GM21360 (cell line): ENCODE measurements around the gene PDE6A.

Experiments used
- ATAC-seq: cut with Tn5 transposase; IDR thresholded peaks from one replicate; pipeline ENCODE4 v1.9.1; 2021; ENCODE audit warnings: mild to moderate bottlenecking, moderate library complexity; ENCODE audit not compliant: unreplicated experiment

The PDE6A gene

DNA sequence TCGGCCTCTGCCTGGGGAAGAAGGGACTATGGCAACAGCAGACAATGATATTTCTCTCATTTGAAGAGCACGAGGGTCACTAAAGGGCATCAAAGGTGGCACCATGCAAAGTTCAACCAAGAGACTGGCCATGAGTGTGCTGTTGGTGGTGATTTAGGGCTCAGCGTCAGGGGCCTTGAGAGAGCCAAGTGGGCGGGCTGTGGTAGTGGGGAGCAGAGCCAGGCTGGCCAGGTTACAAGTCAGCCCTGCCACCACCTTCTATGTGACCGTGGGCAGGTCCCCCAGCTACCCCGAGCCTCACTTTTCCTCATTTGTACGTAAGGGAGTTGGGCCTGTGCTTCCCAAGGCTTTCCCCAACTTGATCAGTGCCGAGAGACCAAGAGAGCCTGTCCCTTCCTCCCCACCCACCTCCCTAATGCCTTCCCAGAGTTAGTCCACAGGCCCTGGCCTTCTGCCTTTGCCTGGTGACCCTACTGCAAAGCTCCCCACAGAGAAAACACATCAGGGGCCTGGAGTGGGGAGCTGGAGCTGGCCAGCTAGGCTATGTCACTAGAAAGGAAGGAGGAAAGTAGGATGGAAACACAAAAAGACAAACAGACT lies 104.3 kb downstream of the PDE6A start:
- ATAC-seq, result no peak

DNA sequence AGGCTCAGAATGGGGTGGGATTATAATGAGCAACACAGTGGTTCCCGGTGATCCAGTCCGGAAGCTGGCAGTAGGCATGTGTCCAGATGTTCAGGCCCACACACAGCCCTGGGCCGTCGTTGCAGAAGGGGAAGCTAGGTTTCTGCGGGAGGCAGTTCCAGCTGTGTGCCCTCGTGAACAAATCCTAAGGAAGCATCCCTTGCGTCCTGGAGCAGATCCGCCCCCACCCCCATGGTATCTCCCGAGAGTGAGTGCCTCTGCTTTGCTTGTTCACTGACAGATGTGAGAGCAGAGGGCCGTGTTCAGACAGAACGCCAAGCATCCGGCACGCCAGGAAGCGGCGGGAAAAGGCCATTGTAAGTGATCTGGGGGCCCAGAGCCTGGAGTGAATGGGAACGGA lies 104.8 kb downstream of the PDE6A start:
- ATAC-seq, result no peak

DNA sequence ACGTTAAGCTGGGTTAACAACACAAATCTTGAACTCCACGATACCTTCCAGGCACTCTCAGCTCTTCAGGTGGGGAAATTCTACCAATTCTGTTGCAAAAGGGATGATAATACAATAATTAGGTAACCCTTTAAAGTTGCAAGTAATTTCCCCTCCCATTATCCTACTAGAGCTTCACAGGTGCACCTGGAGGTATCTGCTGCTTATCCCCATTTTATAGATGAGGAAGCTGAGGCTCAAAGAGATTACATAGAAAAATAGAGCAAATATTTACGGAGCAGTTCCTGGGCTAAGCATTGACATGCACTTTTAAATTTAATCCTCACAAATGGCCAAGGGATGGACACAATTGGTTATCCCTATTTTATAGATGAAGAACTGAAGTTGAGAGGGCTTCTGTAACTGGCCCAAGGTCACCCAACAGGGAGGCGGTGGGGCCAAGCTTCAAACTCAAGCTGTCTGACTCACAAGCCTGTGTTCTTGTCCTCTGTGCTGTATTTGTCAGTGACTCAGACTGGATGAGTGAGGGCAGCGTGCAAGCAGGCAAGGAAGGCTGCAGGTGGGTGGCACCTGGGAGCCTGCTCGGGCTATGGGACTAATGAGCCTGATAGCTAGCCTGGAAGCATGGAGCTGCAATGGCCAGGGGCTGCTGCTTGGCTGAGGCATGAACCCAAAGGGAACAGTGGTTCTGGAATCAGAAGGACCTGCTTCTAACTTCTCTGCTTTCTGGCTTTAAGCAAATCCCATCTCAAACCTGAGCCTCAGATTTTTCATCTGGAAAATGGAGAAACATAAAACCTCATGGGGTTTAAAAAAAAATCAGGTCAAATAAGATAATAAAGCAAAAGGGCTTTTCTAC lies 105.5 kb downstream of the PDE6A start:
- ATAC-seq, result no peak

DNA sequence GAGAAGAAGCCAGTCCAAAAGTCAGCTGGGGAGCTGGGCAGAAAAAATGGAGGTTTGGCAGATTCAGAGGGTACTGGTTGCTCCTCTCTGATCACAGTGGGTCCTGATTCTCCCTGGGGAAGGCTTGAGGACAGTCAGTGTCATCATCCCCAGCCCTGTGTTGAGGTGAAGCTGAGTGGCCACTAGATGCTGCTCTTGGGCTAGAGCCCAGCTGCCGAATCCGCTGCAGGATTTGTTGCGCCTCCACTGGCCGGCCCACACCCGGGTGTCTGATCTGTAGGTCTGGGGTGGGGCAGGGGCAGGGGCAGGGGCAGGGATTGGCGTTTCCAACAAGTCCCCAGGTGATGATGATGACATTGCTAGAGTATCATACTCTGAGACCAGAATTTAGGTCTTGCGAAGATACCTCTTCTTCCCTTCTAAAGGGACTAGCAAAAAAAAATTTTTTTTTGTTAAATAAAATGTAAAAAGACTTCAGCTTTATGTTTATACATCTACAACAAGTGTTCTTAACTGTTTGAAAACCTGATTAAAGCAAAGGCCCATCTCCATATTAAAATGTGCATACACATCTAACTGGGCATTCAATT lies 106.8 kb downstream of the PDE6A start:
- ATAC-seq, result no peak

DNA sequence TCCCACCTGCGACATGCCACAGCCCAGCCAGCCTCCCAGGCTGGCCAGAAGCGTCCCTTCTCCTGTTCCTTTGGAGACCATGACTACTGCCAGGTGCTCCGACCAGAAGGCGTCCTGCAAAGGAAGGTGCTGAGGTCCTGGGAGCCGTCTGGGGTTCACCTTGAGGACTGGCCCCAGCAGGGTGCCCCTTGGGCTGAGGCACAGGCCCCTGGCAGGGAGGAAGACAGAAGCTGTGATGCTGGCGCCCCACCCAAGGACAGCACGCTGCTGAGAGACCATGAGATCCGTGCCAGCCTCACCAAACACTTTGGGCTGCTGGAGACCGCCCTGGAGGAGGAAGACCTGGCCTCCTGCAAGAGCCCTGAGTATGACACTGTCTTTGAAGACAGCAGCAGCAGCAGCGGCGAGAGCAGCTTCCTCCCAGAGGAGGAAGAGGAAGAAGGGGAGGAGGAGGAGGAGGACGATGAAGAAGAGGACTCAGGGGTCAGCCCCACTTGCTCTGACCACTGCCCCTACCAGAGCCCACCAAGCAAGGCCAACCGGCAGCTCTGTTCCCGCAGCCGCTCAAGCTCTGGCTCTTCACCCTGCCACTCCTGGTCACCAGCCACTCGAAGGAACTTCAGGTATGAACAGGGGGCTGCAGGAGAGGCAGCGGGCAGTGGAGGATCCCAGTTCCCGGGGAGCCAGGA lies 108.0 kb downstream of the PDE6A start:
- no peak for ATAC-seq

DNA sequence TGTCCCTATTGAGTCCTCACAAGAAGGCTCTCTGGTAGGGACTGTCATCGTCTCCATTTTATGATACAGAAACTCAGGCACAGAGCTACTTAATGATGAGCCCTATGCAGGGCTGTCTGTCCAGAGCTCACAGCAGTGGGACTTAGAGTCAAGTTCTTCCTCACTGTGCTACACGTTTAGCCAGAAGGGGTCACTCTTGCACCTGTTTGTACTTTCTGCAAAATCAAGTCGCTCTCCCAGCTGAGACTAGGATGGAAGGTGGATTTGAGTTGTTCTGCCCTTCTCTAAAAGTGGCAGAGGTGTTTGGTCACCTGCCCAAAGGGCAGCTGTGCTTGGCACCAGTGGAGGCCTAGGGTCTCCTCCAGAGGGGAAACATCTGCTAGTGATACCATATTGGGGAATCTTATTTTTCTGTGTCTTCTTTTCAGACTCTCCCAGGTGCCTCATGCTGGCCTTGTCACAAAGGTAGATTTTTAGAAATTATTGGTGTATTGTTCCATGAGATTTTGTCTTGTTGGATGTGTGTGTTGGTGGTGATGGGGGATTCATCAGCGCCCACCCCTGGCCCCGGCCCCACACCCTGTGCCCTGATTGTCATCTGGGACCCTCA lies 110.2 kb downstream of the PDE6A start:
- no peak for ATAC-seq

DNA sequence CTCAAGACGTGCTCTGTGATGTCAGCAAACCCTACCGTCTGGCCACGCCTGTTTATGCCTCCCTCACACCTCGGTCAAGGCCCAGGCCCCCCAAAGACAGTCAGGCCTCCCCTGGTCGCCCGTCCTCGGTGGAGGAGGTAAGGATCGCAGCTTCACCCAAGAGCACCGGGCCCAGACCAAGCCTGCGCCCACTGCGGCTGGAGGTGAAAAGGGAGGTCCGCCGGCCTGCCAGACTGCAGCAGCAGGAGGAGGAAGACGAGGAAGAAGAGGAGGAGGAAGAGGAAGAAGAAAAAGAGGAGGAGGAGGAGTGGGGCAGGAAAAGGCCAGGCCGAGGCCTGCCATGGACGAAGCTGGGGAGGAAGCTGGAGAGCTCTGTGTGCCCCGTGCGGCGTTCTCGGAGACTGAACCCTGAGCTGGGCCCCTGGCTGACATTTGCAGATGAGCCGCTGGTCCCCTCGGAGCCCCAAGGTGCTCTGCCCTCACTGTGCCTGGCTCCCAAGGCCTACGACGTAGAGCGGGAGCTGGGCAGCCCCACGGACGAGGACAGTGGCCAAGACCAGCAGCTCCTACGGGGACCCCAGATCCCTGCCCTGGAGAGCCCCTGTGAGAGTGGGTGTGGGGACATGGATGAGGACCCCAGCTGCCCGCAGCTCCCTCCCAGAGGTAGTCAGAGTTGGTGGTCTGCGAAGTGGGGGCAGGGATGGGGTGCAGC lies 111.3 kb downstream of the PDE6A start:
- no peak for ATAC-seq

DNA sequence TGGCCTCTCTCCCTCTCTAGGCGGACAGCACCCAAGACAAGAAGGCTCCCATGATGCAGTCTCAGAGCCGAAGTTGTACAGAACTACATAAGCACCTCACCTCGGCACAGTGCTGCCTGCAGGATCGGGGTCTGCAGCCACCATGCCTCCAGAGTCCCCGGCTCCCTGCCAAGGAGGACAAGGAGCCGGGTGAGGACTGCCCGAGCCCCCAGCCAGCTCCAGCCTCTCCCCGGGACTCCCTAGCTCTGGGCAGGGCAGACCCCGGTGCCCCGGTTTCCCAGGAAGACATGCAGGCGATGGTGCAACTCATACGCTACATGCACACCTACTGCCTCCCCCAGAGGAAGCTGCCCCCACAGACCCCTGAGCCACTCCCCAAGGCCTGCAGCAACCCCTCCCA lies 112.0 kb downstream of the PDE6A start:
- ATAC-seq, result no peak

DNA sequence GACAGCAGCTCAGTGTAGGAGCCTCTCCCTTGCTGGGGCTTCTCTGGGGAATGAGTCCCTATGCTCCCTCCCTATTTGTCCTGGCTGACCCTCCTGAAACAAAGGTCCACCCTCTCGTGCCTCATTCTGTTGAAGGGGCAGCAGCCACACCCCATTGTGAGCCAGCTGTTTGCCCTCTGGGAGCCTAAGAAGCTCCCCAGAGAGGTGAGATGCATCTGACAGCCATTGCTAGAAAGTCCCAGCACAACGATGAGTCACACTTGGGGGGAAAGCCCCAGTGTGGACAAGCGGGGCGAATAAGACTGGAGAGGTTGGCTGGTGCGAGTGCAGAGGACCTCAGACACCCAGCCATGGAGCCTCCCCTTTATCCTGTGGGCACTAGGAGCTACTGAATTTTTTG lies 113.1 kb downstream of the PDE6A start:
- peak; percentile 68 for ATAC-seq

DNA sequence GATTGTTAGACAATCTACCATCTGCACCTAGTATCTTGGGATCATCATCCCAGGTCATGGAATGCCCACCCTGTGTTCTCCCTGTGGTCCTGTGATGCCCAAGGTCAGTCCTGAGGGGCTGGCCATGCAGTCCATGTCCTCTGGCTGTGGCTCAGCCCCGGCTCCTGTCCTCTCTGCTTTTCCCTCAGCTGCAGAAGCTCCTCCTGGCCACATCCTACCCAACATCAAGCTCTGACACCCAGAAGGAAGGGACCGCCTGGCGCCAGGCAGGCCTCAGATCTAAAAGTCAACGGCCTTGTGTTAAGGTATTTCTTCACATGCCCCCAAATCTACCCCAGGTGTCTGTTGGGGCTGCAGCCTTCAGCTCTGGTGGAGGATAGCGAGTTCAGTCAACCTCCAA lies 114.0 kb downstream of the PDE6A start:
- no peak for ATAC-seq

DNA sequence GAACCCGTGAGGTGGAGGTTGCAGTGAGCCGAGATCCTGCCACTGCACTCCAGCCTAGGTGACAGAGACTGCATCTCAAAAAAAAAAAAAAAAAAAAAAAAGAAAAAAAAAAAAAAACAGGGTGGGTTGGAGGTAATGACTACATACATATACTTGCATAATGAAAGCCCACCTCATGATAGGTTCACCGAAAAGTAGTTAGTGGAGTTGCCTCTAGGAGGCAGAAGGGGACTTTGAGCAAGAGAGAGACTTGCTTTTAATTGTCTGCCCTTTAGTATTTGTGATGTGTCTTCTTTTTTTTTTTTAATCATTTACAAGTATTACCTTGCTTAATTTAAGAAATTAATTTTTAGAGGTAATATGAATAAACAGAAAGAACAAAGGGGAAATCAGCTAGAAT lies 114.6 kb downstream of the PDE6A start:
- ATAC-seq, result no peak

DNA sequence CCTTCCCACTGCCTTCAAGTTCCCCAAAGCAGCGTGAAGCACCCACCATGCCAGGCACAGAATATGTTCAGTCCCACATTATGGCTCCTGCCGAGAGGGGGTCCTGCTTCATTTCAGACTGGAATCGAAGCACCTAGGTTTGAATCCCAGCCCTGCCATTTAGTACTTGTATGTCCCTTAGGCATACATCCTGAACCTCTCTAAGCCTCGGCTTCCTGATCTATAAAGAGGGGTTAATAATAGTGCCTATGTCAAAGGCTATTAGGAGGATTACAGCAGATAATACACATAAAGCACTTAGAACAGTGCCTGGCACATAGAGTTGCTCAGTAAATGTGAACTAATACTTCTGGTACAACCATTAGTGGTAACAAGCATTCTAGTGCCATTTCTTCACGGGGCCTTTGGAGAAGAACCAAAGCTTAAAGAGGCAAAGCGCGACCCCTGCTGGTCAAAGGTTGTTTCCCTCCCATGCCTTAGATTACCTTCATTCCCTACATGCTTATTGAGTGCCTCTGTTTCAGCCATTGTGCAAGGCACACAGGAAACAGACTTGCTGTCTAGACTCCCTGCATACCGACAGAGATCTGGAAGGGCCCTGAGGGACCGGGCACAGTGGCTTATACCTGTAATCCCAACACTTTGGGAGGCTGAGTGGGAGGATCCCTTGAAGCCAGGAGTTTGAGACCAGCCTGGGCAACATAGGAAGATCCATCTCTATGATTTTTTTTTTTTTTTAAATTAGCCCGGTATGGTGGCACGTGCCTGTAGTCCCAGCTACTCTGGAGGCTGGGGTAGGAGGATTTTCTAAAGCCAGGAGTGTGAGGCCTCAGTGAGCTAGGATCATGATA lies 116.2 kb downstream of the PDE6A start:
- peak; percentile 48 for ATAC-seq

DNA sequence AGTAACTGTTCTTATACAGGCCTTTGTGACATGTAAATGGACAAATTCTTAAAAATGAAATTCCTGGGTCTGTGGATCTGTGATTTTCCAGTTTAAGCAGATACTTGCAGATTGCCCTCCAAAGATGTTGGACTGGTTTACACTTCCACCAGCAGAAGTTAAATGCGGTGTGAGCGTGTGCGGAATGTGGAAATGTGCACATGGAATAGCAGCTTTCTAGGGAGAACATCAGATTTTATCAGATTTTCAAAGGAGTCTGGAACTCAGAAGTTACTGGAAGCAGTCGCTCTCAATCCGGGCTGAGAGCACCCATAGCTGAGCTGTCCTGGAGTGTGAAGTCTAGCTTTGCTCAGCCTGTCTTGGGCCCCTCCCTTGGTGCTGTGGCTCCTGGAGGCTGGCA lies 117.0 kb downstream of the PDE6A start:
- ATAC-seq, result no peak

DNA sequence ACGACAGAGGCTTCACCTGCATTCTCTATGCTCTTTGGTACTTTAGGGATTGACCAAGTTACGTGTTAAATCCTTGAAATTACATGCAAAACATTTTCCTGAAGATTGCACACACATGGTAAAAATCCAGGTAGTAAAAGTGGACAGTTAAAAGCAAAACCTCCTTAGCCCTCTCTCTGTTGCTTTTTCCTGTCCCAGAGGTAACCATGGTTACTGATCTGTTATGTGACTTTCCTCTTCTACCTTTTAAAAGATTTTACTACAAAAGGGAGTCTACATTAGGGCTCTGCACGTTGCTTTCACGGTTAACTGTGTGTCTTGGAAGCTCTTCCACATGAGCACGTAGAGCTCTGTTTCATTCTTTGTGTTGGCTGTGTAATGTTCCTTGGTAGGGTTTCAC lies 117.5 kb downstream of the PDE6A start:
- no peak for ATAC-seq

DNA sequence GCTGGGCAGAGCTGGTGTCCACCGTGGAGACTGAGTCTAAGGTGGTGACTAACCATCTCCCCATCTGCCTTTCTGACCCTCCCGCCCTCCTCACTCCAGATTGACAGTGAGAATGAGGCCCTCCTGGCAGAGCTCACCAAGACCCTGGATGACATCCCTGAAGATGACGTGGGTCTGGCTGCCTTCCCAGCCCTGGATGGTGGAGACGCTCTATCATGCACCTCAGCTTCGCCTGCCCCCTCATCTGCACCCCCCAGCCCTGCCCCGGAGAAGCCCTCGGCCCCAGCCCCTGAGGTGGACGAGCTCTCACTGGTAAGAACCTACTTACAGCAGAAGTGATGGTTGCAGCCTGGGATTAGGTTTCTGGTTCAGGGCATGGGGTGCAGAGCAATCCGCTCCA lies 118.0 kb downstream of the PDE6A start:
- no peak for ATAC-seq

DNA sequence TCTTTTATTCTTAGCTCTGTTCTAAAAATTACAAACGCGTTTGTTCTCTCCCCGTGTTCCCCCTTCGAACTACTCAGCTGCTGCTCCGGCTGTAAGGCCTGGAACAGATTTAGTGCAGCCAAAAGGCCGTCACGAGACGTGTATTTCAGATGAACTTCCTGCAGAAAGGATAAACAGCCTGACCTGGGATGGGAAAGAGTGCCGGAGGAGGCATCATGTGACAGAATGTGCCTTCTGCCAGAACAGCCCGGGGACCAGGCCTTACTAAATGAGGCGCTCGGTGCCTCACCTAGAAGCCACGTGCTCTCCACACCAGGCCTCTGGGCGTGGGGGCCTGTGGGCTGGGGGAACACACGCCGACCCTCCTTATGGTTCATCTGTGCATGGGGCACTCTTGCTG lies 119.7 kb downstream of the PDE6A start:
- ATAC-seq, result no peak

DNA sequence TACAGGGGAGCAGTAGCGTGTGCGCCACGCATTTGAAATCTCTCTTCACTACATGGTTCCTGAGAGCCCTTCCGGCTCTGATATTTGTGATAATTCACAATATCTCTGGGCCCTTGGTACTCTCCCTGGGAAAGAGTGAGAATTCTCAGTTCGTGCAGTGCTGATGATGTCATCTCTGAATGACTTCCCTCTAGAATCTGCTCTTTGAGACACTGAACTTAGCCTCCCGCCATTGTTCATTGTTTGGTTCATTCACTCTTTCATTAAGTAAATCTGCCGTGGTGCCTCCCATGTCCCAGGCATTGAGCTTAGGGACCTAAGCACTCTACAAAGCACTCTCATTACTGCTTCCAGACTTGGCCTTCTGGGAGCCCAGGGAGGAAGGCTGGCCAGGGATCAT lies 120.5 kb downstream of the PDE6A start:
- ATAC-seq, result no peak

DNA sequence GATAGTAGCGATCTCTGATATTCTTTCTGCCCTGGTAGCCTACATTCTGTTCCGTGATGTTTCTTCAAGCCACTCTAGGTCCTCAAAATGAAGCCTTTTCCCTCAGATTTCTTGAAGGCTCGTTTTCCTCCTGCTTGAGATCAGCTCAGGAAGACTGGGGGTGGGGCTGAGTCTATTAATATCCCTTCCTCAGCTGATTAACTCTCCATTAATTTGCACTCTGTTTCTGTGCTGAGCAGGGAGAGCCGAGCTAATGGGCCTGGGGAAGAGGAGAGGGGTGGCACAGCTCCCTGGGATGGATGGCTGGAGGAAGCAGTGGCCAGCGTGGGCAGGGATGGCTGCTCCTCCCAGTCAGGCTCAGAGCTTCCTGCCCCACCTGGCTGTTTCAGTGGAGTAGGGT lies 121.2 kb downstream of the PDE6A start:
- no peak for ATAC-seq

DNA sequence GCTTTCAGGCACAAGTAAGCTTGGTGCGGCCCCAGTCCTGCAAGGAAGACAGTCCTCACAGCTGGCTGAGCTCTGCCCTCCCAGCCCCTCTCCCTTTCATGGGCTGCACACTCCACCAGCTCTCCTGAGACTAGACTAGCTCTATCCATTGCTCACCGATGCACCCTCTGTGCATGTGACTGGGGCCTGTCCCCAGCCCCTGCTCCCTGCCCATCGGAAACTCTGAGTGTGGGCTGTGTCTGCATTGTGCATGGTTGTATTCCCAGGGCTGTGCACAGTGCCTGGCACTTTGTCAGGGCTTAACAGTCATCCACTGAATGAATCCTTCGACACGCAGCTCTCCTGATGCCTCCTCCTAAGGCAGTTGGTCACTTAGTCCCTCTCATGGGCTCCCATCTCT lies 122.3 kb downstream of the PDE6A start:
- no peak for ATAC-seq
